ENCODE measurements around the gene PPP3CB. TPM values are rescaled to one million over a fixed set of nuclear protein-coding genes. Genes with fewer than 3 reads are reported as not detected.

The PPP3CB gene
- total RNA-seq, 2 experiments from 2014 or later = 37.7 to 38.9 TPM

GRCh38 chr10:73497623-73498022, 1.8 kb upstream of the PPP3CB start:
- no peaks in the 10 kb centered on the region for H3K27me3 Mint-ChIP-seq
- H3K4me1 Mint-ChIP-seq = peaks cover 30% of the 10 kb centered on the region
- DNase-seq = no peak
- no peak overlapping the region for H3K4me3 Mint-ChIP-seq
- peaks cover 7% of the 10 kb centered on the region for H3K36me3 Mint-ChIP-seq
- H3K27ac Mint-ChIP-seq = no peak overlapping the region
- no peaks in the 10 kb centered on the region for H3K9me3 Mint-ChIP-seq

- peaks cover 8% of the 10 kb centered on the region for H3K36me3 Mint-ChIP-seq
- H3K27me3 Mint-ChIP-seq = no peaks in the 10 kb centered on the region
- peak overlapping the region; percentile 88 for H3K27ac Mint-ChIP-seq
- peaks cover 28% of the 10 kb centered on the region for H3K4me1 Mint-ChIP-seq
- H3K4me3 Mint-ChIP-seq = peak overlapping the region; percentile 92
- peak; percentile 88 for DNase-seq
- H3K9me3 Mint-ChIP-seq = no peaks in the 10 kb centered on the region
Observed at GRCh38 chr10:73495226-73495883, 469 bp downstream of the PPP3CB start.

- Mint-ChIP-seq H3K27me3 (no peaks in the 10 kb centered on the region), H3K4me3 (peak overlapping the region; percentile 92), H3K36me3 (peaks cover 11% of the 10 kb centered on the region), H3K9me3 (no peaks in the 10 kb centered on the region), H3K27ac (peak overlapping the region; percentile 88), H3K4me1 (peaks cover 31% of the 10 kb centered on the region)
- no peak for DNase-seq
Observed at GRCh38 chr10:73494877-73495225, 973 bp downstream of the PPP3CB start.

DNA sequence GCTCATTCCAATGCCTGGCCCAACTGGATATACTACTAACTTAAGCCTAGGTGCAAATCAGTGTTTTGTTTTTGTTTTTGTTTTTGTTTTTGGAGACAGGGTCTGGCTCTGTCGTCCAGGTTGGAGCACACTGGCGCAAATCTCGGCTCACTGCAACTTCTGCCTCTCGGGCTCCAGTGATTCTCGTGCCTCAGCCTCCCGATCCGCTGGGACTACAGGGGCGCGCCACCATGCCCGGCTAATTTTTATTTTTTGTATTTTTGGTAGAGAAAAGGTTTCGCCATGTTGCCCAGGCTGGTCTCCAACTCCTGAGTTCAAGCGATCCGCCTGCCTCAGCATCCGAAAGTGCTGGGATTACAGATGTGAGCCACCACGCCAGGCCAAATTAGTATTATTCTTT, 1.6 kb downstream of the PPP3CB start:
- H3K36me3 Mint-ChIP-seq = peaks cover 11% of the 10 kb centered on the region
- H3K4me1 Mint-ChIP-seq = peaks cover 31% of the 10 kb centered on the region
- no peak overlapping the region for H3K27ac Mint-ChIP-seq
- no peaks in the 10 kb centered on the region for H3K9me3 Mint-ChIP-seq
- peak overlapping the region; percentile 54 for H3K4me3 Mint-ChIP-seq
- no peaks in the 10 kb centered on the region for H3K27me3 Mint-ChIP-seq
- DNase-seq = no peak

GRCh38 chr10:73493781-73494180, 2.0 kb downstream of the PPP3CB start:
- no peak overlapping the region for H3K27ac Mint-ChIP-seq
- H3K27me3 Mint-ChIP-seq = no peaks in the 10 kb centered on the region
- H3K9me3 Mint-ChIP-seq = no peaks in the 10 kb centered on the region
- H3K4me3 Mint-ChIP-seq = peak overlapping the region; percentile 54
- no peak for DNase-seq
- H3K4me1 Mint-ChIP-seq = peaks cover 31% of the 10 kb centered on the region
- peaks cover 15% of the 10 kb centered on the region for H3K36me3 Mint-ChIP-seq

- H3K4me1 Mint-ChIP-seq = peaks cover 11% of the 10 kb centered on the region
- peaks cover 37% of the 10 kb centered on the region for H3K36me3 Mint-ChIP-seq
- H3K27ac Mint-ChIP-seq = no peak overlapping the region
- no peaks in the 10 kb centered on the region for H3K9me3 Mint-ChIP-seq
- no peaks in the 10 kb centered on the region for H3K27me3 Mint-ChIP-seq
- no peak for DNase-seq
- H3K4me3 Mint-ChIP-seq = no peak overlapping the region
Observed at GRCh38 chr10:73486601-73487000, 9.2 kb downstream of the PPP3CB start.

- no peak for DNase-seq
- Mint-ChIP-seq H3K36me3 (peaks cover 37% of the 10 kb centered on the region), H3K27ac (no peak overlapping the region), H3K27me3 (no peaks in the 10 kb centered on the region), H3K9me3 (no peaks in the 10 kb centered on the region), H3K4me1 (peaks cover 17% of the 10 kb centered on the region), H3K4me3 (no peak overlapping the region)
Observed at GRCh38 chr10:73485320-73485719, 10.5 kb downstream of the PPP3CB start.

DNA sequence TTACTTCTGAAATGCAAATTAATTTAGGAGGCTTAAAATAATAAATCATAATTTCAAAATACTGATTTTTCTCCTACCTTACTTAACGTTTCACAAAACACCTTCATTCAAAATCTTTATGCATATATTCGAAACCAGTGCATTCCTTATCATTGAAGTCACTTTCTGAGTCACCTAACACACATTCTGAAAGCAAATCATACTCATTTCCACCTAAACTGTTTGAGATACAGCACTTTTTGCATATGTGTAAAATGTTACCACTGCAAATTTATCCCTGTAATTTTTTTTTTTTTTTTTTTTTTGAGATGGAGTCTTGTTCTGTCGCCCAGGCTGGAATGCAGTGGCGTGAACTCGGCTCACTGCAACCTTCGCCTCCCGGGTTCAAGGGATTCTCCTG, 15.7 kb downstream of the PPP3CB start:
- H3K36me3 Mint-ChIP-seq = peaks cover 15% of the 10 kb centered on the region
- H3K27ac Mint-ChIP-seq = no peak overlapping the region
- H3K4me1 Mint-ChIP-seq = peaks cover 22% of the 10 kb centered on the region
- H3K9me3 Mint-ChIP-seq = no peaks in the 10 kb centered on the region
- DNase-seq = no peak
- no peak overlapping the region for H3K4me3 Mint-ChIP-seq
- no peaks in the 10 kb centered on the region for H3K27me3 Mint-ChIP-seq

DNA sequence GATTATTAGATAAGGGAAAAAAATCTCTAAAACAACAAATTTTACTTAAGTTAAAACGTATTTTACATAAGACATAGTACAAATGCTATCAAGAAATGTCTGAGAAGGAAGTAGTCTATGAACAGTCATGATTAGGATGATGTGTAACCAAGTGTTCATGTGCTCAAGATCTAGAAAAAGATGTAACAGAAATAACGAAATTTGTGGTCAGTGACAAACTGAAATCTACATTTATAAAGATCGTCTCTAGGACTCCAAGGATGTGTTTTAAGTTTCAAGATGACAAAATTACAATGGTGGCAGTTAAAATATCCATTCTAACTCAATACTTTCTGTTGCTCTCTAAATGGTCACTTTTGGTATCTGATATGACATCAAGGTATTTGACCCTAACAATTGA, 17.2 kb downstream of the PPP3CB start:
- no peak for DNase-seq
- Mint-ChIP-seq H3K27ac (no peak overlapping the region), H3K4me1 (peaks cover 22% of the 10 kb centered on the region), H3K27me3 (no peaks in the 10 kb centered on the region), H3K36me3 (peaks cover 17% of the 10 kb centered on the region), H3K4me3 (no peak overlapping the region), H3K9me3 (no peaks in the 10 kb centered on the region)

- Mint-ChIP-seq H3K27ac (no peak overlapping the region), H3K9me3 (no peaks in the 10 kb centered on the region), H3K27me3 (no peaks in the 10 kb centered on the region), H3K36me3 (peaks cover 10% of the 10 kb centered on the region), H3K4me1 (peaks cover 1% of the 10 kb centered on the region), H3K4me3 (no peak overlapping the region)
- DNase-seq = no peak
Observed at GRCh38 chr10:73471226-73471625, 24.6 kb downstream of the PPP3CB start.

- Mint-ChIP-seq H3K9me3 (no peaks in the 10 kb centered on the region), H3K27me3 (no peaks in the 10 kb centered on the region), H3K27ac (no peak overlapping the region), H3K36me3 (peaks cover 9% of the 10 kb centered on the region), H3K4me1 (peaks cover 1% of the 10 kb centered on the region), H3K4me3 (no peak overlapping the region)
- no peak for DNase-seq
Observed at GRCh38 chr10:73469579-73469978, 26.2 kb downstream of the PPP3CB start.

GRCh38 chr10:73467206-73467605, 28.6 kb downstream of the PPP3CB start:
- Mint-ChIP-seq H3K4me1 (peaks cover 1% of the 10 kb centered on the region), H3K27ac (no peak overlapping the region), H3K4me3 (no peak overlapping the region), H3K27me3 (no peaks in the 10 kb centered on the region), H3K9me3 (no peaks in the 10 kb centered on the region), H3K36me3 (peaks cover 10% of the 10 kb centered on the region)
- DNase-seq = no peak

- no peaks in the 10 kb centered on the region for H3K27me3 Mint-ChIP-seq
- H3K36me3 Mint-ChIP-seq = peaks cover 12% of the 10 kb centered on the region
- H3K9me3 Mint-ChIP-seq = no peaks in the 10 kb centered on the region
- no peak overlapping the region for H3K27ac Mint-ChIP-seq
- no peak overlapping the region for H3K4me3 Mint-ChIP-seq
- no peak for DNase-seq
- H3K4me1 Mint-ChIP-seq = no peaks in the 10 kb centered on the region
Observed at GRCh38 chr10:73465978-73466726, 29.7 kb downstream of the PPP3CB start.

GRCh38 chr10:73460897-73461296, 34.9 kb downstream of the PPP3CB start:
- no peak for DNase-seq
- Mint-ChIP-seq H3K36me3 (peaks cover 3% of the 10 kb centered on the region), H3K9me3 (no peaks in the 10 kb centered on the region), H3K27me3 (no peaks in the 10 kb centered on the region), H3K27ac (no peak overlapping the region), H3K4me3 (no peak overlapping the region), H3K4me1 (no peaks in the 10 kb centered on the region)

DNA sequence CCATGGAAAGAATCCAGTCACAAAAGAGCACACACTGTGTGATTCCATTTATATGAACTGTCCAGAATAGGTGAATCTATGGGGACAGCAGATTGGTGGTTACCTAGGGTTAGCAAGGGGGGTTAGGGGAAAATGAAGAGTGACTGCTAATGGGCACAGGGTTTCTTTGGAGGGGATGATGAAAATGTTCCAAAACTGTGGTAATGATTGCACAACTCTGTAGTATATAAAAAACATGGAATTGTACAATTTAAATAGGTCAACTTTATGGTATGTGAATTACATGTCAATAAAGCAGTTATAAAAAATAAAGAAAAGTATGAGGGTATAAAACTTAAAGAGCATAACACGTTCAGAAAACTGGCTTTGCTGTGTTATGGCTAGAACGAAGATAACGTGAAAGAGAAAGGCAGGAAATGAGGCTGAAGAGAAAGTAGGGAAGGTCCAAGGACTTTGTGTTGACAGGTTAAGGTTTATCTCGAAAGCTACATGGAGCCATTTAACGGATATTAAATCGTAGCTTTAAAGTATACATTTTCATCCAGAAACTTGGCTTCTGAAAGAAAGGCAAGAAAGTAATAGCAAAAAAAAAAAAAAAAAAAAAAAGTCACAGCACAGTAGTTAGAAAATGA, 36.0 kb downstream of the PPP3CB start:
- H3K27me3 Mint-ChIP-seq = no peaks in the 10 kb centered on the region
- H3K27ac Mint-ChIP-seq = no peak overlapping the region
- H3K36me3 Mint-ChIP-seq = peaks cover 5% of the 10 kb centered on the region
- H3K9me3 Mint-ChIP-seq = no peaks in the 10 kb centered on the region
- H3K4me3 Mint-ChIP-seq = no peak overlapping the region
- H3K4me1 Mint-ChIP-seq = no peaks in the 10 kb centered on the region
- no peak for DNase-seq

Measured in activated naive CD8-positive, alpha-beta T cell treated with anti-CD3 and anti-CD28 coated beads for 36 hours (primary cell).